Dermis microvascular lymphatic vessel endothelial cell (primary cell): Measurements from ENCODE around the gene CCDC34. TPM values are rescaled to one million over a fixed set of nuclear protein-coding genes. Genes with fewer than 3 reads are reported as not detected.

Experiments
- DNase-seq, 2 donors: peaks; one replicate each; pipeline versions ENCODE4 v3.0.0 to v3.0.0-alpha.2; 2010; ENCODE audit warnings: low read depth in 2 of 2
- total RNA-seq: library from RNA; depleted of rRNA; stranded (reverse); fragments of >200 nt; gene quantifications from 2 replicates; pipeline ENCODE4 v1.2.1, GENCODE V29; 2014

Gene CCDC34
- total RNA-seq, 1 donor from 2014 or later, result 2.6 TPM

DNA sequence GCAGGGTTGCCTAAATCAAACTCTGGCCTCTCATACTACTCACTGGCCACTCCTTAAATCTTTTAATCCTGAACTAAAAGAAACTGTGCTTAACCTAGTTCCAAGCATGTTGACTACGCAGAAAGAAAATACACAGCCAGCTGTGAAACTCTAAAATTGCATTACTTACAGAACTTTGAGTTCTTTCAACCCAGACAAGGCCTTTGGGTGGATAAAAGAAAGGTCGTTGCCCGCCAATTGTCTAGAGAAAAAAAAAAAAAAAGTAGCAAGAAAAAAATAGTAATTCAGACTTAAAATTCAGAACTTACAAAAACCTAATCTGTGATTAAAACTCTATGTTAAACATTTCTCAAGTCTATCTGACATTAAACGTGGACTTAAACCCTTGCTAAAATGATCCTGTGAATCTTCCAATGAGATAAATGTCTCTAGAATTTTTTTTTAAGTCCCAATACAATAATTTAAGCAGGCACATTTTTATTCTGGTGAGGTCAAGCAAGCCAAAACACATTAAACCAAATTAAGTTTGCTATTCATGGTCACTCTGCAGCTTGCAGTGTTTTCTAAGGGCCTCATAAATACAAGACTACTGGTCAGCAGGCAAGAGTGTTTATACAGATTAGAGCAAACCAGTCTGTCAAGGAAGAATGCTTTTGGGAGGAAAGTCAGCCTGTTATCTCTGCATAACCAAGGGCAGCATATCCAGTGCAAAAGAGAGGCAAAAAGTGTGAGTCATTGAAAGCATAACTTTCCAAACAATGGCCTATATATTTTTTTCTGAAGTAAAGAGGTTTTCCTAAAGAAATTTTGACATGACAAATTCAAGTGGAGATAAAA is 29.5 kb upstream of the CCDC34 start:
- peak in 1 of 2 donors; percentile 65 for DNase-seq

- no peak for DNase-seq
Observed at GRCh38 chr11:27391331-27392015, 28.5 kb upstream of the CCDC34 start.

- no peak for DNase-seq
Observed at GRCh38 chr11:27390318-27391295, 27.6 kb upstream of the CCDC34 start.

- no peak for DNase-seq
Observed at GRCh38 chr11:27388869-27389268, 25.9 kb upstream of the CCDC34 start.

GRCh38 chr11:27388001-27388400 is 25.0 kb upstream of the CCDC34 start:
- no peak for DNase-seq

DNA sequence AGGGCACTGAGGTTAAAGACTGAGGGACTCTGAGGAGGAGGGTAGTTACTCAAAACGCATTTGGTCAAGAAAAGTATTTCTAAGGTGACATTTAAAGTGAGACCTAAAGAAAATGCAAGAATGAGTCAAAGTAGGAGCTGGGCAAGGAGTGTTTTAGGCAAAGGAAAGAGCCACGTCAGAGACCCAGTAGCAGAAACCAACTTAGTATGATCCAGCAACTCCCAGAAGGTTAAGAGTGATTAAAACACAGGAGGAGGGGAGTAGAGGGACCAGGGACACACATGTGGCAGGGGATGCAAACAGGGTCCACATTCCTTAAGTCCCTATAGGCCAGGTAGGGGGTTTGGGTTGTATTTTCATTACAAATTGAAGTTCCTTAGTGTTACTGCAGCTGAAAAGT is 24.3 kb upstream of the CCDC34 start:
- DNase-seq, result no peak

- peak in 1 of 2 donors; percentile 21 for DNase-seq
Observed at GRCh38 chr11:27386181-27386845, 23.3 kb upstream of the CCDC34 start.

DNA sequence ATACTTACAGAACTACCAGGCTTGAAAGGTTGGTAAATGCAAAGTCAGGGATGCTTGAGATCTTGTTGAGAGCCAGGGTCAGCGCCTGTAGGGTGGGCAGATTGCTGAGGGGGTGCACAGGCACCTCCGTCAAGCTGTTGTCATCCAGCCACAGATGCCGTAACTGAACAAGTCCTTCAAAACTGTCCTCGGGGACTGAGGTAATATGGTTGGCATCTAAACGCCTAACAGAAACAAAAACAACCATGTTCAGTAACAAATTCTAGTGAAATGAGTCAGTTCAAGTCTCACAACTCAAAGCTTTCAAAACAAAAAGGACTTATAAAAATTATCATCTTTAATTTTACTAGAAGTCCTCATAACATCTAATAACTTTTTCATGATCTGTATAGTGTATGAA is 22.2 kb upstream of the CCDC34 start:
- DNase-seq, result peak in 1 of 2 donors; percentile 66

- no peak for DNase-seq
Observed at GRCh38 chr11:27384227-27384626, 21.2 kb upstream of the CCDC34 start.

- DNase-seq, result no peak
Observed at GRCh38 chr11:27383645-27384044, 20.6 kb upstream of the CCDC34 start.

DNA sequence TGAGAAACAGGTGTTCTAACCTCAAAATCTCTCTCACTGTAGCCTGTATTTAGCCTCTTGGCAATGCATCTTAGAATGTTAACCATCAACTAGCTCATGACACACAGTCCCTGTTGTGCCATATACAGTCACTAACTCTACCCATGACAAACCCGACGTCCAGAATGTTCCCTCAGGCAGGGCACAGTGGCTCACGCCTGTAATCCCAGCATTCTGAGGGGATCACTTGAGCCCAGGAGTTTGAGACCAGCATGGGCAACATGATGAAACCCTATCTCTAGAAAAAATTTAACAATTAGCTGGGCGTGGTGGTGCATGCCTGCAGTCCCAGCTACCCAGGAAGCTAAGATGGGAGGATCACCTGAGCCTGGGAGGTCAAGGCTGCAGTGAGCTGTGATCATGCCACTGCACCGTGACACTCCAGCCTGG is 18.2 kb upstream of the CCDC34 start:
- no peak for DNase-seq

- DNase-seq, result no peak
Observed at GRCh38 chr11:27380771-27381170, 17.8 kb upstream of the CCDC34 start.

- no peak for DNase-seq
Observed at GRCh38 chr11:27379449-27379848, 16.4 kb upstream of the CCDC34 start.

GRCh38 chr11:27375370-27375769 is 12.4 kb upstream of the CCDC34 start:
- no peak for DNase-seq

DNA sequence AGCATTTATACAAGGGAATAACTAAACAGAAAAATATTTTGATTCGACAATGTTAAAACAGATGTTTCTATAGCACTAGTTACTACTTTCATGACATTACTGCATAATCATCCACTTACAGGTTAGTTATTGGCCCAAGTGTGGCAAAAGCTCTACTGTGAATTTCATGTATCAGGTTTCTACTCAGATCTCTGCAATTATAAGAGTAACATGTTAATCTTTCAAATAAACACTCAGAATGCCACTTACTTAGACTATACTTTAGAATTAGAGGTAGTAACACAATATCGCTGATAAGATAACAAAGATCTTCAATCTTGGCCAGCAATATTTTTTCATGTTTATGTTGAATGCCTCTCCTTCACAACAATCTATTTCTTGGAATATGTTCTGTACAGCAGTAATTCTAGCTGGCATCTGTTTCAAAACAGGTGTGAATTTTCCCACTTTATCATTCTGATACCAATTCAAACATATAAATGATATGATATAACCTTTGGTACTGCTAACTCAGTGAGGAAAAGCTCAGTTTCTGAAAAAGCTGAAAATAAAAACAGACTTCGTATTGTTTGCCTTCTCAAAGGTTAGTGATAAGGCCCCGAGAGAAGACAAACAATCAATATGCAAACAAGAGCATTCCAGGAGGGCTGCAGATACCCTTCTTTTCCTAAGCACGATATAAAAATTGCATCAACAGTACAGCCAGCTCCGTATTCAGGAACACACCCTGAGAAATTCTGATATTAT is 11.0 kb upstream of the CCDC34 start:
- no peak for DNase-seq

DNA sequence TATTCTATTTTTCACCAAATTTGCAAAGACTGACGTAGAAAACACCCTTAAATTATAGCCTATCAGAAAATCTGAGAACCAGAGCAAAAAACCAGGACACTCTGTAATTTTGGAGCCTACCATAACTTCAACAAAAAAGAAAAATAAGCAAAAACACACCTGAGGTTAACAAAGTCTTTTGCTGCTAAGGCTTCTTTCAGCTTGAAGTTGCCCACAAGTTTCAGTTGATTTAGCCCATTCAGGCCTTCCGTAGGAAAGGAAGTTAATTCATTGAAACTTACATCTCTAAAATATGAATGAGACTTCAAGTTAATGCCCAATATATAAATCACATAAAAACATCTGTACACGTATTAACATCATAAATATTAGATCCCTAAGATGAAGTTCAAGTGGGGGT is 10.4 kb upstream of the CCDC34 start:
- DNase-seq, result no peak

DNA sequence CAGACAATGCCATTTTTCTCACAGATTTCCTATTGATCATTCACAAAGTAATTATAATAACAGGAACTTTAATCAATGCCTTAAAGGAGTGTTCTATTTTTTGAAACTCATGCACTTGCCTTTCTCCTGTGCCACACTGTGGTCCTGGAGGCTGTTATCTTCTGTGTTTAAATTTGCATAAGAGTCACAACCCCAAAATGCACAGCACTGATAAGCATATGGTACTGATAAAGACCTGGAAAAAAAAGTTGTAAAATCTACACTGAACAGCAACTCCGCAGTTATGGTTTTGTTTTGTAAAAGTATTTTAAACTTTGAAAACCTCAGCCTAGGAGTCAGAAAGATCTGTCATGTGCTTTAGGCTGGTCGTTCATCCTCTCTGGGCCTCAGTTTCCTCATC is 9.1 kb upstream of the CCDC34 start:
- no peak for DNase-seq

- DNase-seq, result no peak
Observed at GRCh38 chr11:27371489-27371888, 8.5 kb upstream of the CCDC34 start.

GRCh38 chr11:27370374-27370773 is 7.4 kb upstream of the CCDC34 start:
- DNase-seq, result no peak

DNA sequence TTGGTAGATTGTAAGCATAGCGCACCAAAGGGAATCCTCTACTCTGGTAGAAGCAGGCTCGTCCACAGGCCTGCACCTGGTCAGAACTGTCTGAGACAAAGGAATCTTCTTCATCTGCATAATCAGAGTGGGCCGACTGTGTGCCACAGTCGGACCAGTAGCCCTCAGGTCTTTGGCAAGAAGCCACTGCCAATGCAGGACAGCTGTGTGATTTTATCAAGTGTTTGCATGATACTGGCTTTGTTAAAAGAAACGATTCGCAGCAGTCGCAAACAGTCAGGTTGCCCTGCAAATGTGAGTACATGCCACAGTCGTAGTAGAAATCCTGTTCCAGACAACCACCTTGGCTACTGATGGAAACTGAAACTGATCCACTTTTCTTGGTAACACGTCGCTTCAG is 4.9 kb upstream of the CCDC34 start:
- no peak for DNase-seq
